ENCODE measurements around the gene NR2F2.

The NR2F2 gene

DNA sequence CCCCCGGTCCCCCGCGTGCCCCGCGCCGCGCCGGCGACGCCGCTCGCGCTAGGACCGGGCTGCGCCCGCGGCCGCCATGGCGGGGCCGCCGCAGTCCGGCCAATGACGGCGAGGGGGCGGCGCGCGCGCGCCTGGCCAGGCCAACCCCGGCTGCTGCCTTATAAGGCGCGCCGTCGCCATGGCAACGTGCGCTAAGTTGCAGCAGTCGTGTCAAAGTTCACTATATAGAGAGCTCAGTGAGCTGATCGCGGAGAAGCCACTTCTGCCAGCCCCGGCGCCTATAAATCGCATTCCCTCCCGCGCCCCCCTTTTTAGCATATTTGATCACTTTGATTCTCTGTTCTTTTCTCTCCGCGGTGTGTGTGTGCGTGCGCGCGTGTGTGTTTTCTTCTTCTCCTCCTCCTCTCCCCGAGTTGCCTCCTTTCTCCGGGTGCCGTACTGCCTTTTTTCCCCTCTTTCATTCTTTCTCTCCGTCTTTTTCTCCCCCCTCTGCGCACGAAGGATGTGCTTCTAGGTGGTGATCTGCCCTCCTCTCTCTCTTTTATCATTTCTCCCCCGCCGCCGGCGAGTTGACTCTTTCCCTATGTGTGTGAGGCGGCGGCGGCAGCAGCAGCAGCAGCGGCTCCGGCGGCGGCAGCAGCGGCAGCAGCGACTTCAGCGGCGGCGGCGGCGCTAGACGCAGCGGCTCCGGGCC lies at the start of gene NR2F2:
Gene NR2F2 (plus strand): TSS at position 251 of the 694 bp plus-strand sequence. CDS start 1,406 bp downstream, outside the sequence.
- peak; percentile 81 for DNase-seq

DNA sequence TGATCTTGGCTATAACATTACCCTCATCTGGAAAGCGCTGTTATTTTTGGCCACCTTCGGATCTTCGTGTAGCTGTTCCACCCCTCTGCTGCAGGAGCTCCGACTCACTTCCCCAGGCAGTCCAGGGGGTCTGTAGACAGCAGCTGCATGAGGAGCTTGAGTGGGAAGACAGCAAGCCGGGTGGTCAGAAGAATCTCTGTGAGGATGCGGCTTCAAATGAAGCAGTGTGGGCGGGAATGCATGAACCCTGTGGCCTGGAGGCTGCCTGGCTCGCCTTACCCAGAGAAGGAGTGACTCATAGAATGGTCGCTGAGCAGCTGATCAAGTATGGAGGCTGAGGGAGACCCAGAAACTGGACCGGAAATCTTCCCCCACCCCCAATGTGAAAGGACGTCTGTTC lies 45.2 kb upstream of the NR2F2 start:
- DNase-seq = no peak

DNA sequence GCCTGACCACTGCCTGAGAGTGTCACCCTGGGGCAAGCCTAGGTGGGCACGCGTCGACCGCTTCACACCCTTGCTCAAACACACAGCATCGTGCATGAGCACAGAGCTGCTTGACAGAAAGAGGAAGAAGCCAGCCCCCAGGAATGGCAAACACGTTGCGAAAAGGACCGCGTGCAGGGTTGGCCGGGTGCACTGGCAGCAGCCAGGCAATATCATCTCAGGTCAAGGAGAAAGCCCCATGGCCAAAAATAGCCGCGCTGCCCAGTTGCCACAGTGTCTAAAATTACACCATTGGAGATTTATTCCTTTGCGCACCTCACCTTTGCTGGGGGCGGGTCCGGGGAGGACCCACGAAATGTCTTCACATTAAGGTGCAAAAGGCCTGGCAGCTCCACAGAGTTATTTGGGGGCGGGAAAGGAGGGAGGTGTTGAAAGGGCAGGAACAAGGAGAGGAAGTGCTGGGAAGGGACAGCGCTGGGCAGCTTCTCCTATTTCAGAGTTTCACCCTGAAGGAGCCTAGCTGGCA lies 44.7 kb upstream of the NR2F2 start:
- no peak for DNase-seq

- DNase-seq = no peak
Measured at GRCh38 chr15:96290679-96291078, 39.8 kb upstream of the NR2F2 start.

DNA sequence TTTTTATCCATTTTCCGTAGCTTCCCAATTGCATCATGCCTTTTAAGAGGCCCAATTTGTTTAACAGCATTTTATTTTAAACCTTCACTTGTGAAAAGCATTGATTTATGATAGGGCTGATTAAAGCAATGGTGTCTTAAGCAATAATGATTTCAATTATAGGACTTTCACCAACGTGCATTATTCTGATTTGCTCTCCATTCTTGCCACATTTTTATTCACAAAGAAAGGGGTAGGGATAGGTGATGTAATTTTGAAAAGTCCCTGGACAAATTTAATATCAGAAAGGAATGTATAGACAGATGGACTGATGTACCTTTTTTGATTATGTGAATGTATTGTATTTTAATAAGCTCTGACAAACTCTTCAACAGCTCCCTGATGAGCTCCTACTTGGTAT lies 37.9 kb upstream of the NR2F2 start:
- no peak for DNase-seq

- DNase-seq = no peak
Measured at GRCh38 chr15:96293441-96293840, 37.1 kb upstream of the NR2F2 start.

- DNase-seq = no peak
Measured at GRCh38 chr15:96294766-96295165, 35.7 kb upstream of the NR2F2 start.

DNA sequence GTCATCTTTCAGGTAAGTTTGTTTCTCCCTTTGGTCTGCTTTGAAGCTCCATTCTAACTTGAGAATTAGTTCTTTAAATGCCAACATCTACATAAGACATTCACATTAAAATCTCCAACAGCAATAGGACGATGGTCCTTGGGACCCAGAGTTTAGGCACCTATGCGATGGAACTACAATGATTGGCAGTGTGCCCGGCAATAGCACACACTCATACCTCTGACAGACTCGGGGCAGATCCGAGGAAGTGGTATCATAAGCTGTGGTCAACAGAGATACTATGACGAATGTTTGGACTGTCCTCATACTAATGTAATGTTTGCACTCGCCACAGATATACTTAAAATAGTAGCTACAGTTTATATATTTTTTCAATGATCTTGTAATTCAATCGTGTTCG lies 34.2 kb upstream of the NR2F2 start:
- no peak for DNase-seq

DNA sequence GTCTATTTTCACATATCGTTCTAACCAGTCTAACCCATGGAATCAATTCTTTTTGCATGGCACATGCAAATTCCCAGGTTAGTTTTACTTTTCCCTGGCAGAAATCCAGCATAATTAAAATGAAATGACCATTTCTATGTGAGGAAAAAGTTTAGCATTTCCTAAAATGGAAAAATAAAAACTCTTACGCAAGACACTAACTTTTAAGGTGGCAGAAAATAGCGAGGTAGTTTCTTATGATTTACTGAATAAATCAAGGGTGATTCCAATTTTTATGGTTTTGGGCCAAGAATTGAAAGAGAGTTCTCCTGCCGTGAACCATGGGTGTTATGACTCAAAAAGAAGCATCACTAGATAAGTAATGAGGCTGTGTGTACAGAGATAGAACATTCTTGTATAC lies 32.7 kb upstream of the NR2F2 start:
- no peak for DNase-seq

DNA sequence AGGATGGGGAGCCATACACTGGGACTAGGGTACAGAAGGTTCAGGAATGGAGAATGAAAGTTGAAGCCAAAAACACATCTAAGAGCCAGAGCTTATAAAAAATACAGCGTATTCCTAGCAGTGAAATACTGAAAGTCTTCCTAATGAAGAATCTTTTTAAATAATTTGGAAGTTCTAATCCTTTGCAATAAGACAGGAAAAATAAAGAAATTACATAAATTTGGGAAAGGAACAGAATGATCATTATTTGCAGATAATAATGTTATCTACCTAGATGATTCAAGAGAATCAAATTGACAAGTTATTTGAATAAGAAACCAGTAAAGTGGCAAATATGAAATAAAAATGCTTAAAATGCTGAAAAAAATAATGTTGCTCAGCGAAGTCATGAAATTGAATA lies 32.3 kb upstream of the NR2F2 start:
- DNase-seq = no peak

- no peak for DNase-seq
Measured at GRCh38 chr15:96300836-96301235, 29.7 kb upstream of the NR2F2 start.

DNA sequence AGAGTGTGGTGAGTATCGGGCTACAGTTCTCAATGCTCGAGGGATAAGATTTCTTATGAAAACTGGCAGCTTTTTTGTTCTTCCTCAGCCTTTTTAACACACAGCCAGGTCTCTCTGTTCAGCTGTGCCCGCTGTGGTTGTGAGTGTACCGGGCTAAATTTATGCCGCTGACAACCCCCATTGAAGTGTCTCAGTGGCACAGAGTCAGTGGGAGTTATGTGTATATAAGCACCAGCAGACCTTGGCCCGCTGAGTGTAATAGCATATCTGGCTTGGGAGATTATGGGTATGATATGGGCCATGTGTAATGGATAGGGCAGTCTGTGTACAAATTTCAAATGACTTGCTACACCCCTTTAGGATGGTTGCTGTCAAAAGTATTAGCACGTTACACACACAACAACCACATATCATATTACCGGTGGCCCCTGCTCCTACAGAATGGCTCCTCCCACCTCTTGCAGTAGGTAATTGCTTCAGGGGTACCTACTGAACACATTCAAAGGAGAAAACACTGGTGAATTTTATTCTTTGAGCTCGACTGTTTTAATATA lies 26.9 kb upstream of the NR2F2 start:
- no peak for DNase-seq

DNA sequence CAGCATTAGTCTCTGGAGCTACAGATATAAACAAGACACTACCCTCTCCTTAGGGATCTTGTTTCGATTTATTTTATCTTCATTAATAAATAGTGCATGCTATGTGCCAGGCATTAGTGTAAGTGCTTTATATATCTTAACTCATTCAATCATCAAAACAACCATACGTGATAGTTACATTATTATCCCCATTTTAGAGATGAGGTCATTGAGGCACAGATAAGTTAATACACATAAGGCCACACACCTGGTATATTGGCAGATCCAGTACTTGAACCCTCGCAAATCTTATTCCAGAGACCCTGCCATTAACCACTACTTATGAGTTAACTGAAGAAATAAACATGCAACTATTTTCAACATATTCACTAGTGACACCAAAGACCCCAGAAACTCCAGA lies 25.7 kb upstream of the NR2F2 start:
- no peak for DNase-seq

DNA sequence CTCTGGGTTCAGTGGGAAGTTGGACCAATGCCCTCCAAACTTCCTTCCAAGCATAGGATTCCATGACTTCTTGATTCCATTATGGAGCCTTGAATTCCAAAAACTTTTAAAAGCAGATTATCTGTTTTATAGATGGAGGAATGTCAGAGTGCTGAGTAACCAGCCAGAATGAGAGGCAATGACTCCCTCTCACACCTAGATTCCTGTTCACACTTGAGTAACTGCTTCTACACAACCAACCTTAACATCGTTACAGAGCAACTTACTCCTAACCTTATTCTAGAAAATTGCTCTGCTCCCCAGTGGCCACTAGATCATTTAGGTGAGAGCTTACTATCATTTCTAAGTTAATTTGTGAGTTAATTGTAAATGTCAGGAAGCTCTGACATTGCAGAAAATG lies 24.2 kb upstream of the NR2F2 start:
- no peak for DNase-seq

GRCh38 chr15:96307856-96308394 lies 22.6 kb upstream of the NR2F2 start:
- DNase-seq = no peak

- DNase-seq = no peak
Measured at GRCh38 chr15:96309143-96309660, 21.3 kb upstream of the NR2F2 start.

DNA sequence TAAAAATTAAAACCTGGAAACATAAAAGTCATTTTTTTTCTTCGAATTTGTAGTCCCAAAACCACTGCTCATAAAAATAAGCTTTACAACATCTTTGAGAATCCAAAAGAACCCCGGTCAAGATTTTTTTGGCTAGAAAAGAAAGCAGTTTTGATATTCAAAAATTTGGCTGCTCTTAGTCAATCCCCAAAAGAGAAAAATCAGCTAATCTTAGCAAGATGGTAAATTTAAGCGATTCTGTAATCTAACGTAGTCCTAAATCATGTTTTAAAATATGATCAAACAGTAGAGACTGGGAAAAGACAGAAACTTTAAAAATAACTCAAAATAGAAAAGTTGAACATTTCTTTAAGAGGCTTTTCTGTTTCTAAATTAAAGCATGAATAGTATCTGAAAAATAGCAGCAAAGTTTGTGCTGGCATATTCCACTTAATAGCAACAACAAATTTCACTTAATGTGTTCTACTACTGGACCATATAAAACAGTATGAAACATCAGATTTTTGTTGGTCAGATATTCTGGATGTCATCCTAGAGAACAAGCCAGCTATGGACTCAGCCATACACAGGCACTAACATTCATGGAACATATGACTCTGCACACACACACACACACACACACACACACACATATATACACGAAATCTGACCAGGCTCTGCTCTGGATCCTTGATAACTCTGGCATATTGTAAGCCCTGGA lies 19.1 kb upstream of the NR2F2 start:
- DNase-seq = no peak

GRCh38 chr15:96311956-96312294 lies 18.6 kb upstream of the NR2F2 start:
- DNase-seq = no peak

- DNase-seq = no peak
Measured at GRCh38 chr15:96312641-96313335, 17.7 kb upstream of the NR2F2 start.

DNA sequence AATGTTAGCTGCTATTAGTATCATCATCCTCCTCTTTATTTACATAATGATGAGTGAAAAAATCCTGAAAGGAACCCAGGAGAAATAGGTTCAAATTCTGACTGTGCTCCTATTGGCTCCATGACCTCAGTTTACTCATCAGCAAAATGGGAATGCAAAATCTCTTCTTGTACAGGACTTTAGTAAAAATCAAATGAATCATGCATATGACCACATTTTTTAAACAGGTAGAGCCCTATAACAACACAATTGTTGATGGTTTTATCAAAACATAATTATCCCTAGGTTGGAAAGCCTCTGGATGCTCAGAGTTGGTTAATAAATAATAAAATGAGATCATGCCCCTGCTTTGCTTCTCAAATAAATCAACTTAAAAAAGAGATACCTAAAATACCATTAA lies 16.0 kb upstream of the NR2F2 start:
- DNase-seq = no peak

- DNase-seq = no peak
Measured at GRCh38 chr15:96314963-96315362, 15.5 kb upstream of the NR2F2 start.

GRCh38 chr15:96316953-96317629 lies 13.4 kb upstream of the NR2F2 start:
- no peak for DNase-seq

DNA sequence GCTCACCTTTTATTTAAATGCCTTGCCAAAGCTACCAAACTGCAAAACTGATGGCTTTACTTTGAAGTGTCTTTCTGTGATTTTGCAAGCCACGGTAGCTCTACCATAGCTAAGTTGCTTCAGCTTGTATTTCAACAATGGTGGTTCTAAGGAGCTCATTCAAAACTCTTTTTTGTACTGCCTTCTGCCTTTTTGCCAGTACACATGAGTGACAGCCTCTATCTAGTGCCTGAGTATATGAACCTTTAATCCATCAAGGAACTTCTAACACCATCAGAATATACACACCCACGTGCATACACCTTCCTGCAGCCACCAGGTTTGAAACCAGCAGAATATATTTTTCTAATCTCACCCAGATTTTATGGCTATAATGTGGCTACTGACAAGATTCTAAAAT lies 10.4 kb upstream of the NR2F2 start:
- no peak for DNase-seq

Data from activated CD4-positive, alpha-beta T cell treated with anti-CD3 and anti-CD28 coated beads, Interleukin-10, Interleukin-2, amounts not matched to agents 100 ng/mL and 50 ng/mL, durations not matched to agents 16 hours and 8 hours (primary cell).